LNCaP clone FGC (cell line): ENCODE data around the gene AOPEP.

Experiments used
- DNase-seq: peaks from one replicate; pipeline ENCODE4 v3.0.0-alpha.2; 2011; ENCODE audit warnings: low read depth
- H3K4me3 ChIP-seq: 2 replicates; pipeline ENCODE4 v1.5.1; 2011; ENCODE audit warnings: mild to moderate bottlenecking, low read depth, low read length, control low read depth
- CTCF ChIP-seq: IDR thresholded peaks from 2 replicates; pipeline ENCODE4 v1.5.1; 2012; ENCODE audit warnings: mild to moderate bottlenecking; ENCODE audit not compliant: control insufficient read depth, insufficient read depth; ENCODE audit errors: extremely low read depth

The AOPEP gene

GRCh38 chr9:95116808-95117204 lies 390.3 kb downstream of the AOPEP start:
- TF ChIP-seq CTCF: no peak
- H3K4me3 ChIP-seq: no peak overlapping the region
- DNase-seq: no peak

GRCh38 chr9:95118596-95118995 lies 392.1 kb downstream of the AOPEP start:
- DNase-seq: no peak
- no peak for TF ChIP-seq CTCF
- H3K4me3 ChIP-seq: no peak overlapping the region

- no peak for DNase-seq
- TF ChIP-seq CTCF: no peak
- H3K4me3 ChIP-seq: no peak overlapping the region
Observed at GRCh38 chr9:95120781-95121370, 394.4 kb downstream of the AOPEP start.

GRCh38 chr9:95124582-95125367 lies 398.3 kb downstream of the AOPEP start:
- peak; percentile 51 for TF ChIP-seq CTCF
- DNase-seq: no peak
- no peak overlapping the region for H3K4me3 ChIP-seq

- no peak overlapping the region for H3K4me3 ChIP-seq
- no peak for TF ChIP-seq CTCF
- DNase-seq: no peak
Observed at GRCh38 chr9:95125652-95126051, 399.2 kb downstream of the AOPEP start.

- H3K4me3 ChIP-seq: no peak overlapping the region
- TF ChIP-seq CTCF: no peak
- no peak for DNase-seq
Observed at GRCh38 chr9:95126739-95127138, 400.2 kb downstream of the AOPEP start.
